NT2/D1 (cell line): Measurements from ENCODE around the gene RBPJ.

Source experiments
- SUZ12 ChIP-seq: IDR thresholded peaks from 2 replicates; pipeline ENCODE4 v1.6.1; 2011; ENCODE audit not compliant: insufficient read length, insufficient read depth; ENCODE audit errors: extremely low read depth
- YY1 ChIP-seq: IDR thresholded peaks from 2 replicates; pipeline ENCODE4 v1.6.1; 2011; ENCODE audit not compliant: insufficient read length, insufficient read depth
- ZNF274 ChIP-seq: IDR thresholded peaks from 2 replicates; pipeline ENCODE4 v1.6.1; 2011; ENCODE audit warnings: mild to moderate bottlenecking, low read depth, low read length

DNA sequence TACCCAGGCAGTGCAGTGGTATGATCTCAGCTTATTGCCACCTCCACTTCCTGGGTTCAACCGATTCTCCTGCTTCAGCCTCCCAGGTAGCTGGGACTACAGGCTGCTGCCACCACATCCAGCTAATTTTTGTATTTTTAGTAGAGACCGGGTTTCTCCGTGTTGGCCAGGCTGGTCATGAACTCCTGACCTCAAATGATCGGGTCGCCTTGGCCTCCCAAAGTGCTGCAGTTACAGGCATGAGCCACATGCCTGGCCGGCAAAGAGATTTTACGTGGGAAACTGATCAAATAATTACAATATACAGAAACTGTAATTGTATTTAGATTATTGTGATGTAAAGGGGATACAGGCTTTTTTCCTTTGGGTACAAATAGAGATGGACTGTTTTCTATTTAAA lies 33.7 kb downstream of the RBPJ start:
- TF ChIP-seq YY1 (no peak), ZNF274 (no peak), SUZ12 (no peak)
